ENCODE data around the gene PRSS35.

DNA sequence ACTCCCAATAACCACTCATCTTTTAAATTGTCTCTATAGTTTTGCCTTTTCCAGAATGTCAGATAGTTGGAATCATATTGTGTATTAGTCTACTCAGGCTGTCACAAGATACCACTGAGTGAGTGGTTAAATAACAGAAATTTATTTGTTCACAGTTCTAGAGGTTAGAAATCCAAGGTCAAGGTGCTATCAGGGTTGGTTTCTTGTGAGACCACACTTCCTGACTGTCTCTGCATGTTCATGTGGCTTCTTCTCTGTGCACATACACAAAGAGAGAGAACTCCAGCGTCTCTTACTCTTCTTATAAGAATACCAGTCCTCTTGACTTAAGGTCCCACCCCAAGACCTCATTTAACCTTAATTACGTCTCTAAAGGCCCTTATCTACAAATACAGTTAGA is 23.9 kb upstream of the PRSS35 start:
- no peak for TF ChIP-seq ARNTL (CRISPR knock-in tag; IDR thresholded peaks at IDR 0.05; ENCODE audit: borderline replicate concordance, low read depth)
- no peak for TF ChIP-seq ISL1 (CRISPR knock-in tag; IDR thresholded peaks at IDR 0.05)
- TF ChIP-seq OSR1 (CRISPR knock-in tag; IDR thresholded peaks at IDR 0.05) = no peak
- TF ChIP-seq TCF4 (CRISPR knock-in tag; IDR thresholded peaks at IDR 0.05; ENCODE audit: borderline replicate concordance) = no peak
- TF ChIP-seq RARB (CRISPR knock-in tag; IDR thresholded peaks at IDR 0.05) = no peak
- TF ChIP-seq GLIS3 (CRISPR knock-in tag; IDR thresholded peaks at IDR 0.05) = no peak
- TF ChIP-seq TOX (CRISPR knock-in tag; IDR thresholded peaks at IDR 0.05; ENCODE audit: borderline replicate concordance) = no peak
- TF ChIP-seq, protein P1, sequence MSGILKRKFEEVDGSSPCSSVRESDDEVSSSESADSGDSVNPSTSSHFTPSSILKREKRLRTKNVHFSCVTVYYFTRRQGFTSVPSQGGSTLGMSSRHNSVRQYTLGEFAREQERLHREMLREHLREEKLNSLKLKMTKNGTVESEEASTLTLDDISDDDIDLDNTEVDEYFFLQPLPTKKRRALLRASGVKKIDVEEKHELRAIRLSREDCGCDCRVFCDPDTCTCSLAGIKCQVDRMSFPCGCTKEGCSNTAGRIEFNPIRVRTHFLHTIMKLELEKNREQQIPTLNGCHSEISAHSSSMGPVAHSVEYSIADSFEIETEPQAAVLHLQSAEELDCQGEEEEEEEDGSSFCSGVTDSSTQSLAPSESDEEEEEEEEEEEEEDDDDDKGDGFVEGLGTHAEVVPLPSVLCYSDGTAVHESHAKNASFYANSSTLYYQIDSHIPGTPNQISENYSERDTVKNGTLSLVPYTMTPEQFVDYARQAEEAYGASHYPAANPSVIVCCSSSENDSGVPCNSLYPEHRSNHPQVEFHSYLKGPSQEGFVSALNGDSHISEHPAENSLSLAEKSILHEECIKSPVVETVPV (CRISPR knock-in tag; IDR thresholded peaks at IDR 0.05) = no peak
- no peak for TF ChIP-seq ZNF70 (CRISPR knock-in tag; IDR thresholded peaks at IDR 0.05)
- no peak for TF ChIP-seq SNAI2 (CRISPR knock-in tag; IDR thresholded peaks at IDR 0.05)
